WTC11 (cell line): ENCODE measurements around the gene SYT1. TPM values are rescaled to one million over a fixed set of nuclear protein-coding genes. Genes with fewer than 3 reads are reported as not detected.

Experiments
- ATAC-seq: fragments of 200-7000 bp; cut with Tn5 transposase; 2 replicates; pipeline ENCODE4 v1.10.0; 2021; ENCODE audit warnings: mild to moderate bottlenecking, moderate library complexity
- CTCF ChIA-PET: fragments of 300-600 bp; sonication (Branson Sonifier 250); formaldehyde crosslinking; loops from one replicate; lab custom pipeline; 2021; ENCODE audit warnings: antibody characterized with exemption; lab: Charles Lee
- POLR2A ChIA-PET: fragments of 350-600 bp; sonication (Branson Sonifier 250); formaldehyde crosslinking; loops from one replicate; lab custom pipeline; 2021; ENCODE audit warnings: antibody characterized with exemption; lab: Charles Lee
- DNase-seq: peaks from one replicate; pipeline ENCODE4 v3.0.0; 2021; ENCODE audit warnings: low spot score
- H3K27ac Mint-ChIP-seq: 2 replicates; pipeline ENCODE4 v1.8.0; 2021; ENCODE audit warnings: mixed read lengths
- H3K27me3 Mint-ChIP-seq: 2 replicates; pipeline ENCODE4 v1.8.0; 2021; ENCODE audit warnings: low read depth, mild to moderate bottlenecking, moderate library complexity, mixed read lengths
- H3K36me3 Mint-ChIP-seq: 2 replicates; pipeline ENCODE4 v1.8.0; 2021; ENCODE audit warnings: mixed read lengths
- H3K4me1 Mint-ChIP-seq: 2 replicates; pipeline ENCODE4 v1.8.0; 2022; ENCODE audit warnings: mixed read lengths
- H3K4me3 Mint-ChIP-seq: 2 replicates; pipeline ENCODE4 v1.8.0; 2021; ENCODE audit warnings: mild to moderate bottlenecking, moderate library complexity, mixed read lengths
- H3K9me3 Mint-ChIP-seq: 2 replicates; pipeline ENCODE4 v1.8.0; 2021; ENCODE audit warnings: mixed read lengths
- AR ChIP-seq: fragments of 250-450 bp; sonication (Bioruptor Pico); IDR thresholded peaks from 2 replicates; pipeline ENCODE4 v1.9.0; 2021; ENCODE audit warnings: mild to moderate bottlenecking
- ATF2 ChIP-seq: sonication (generic); formaldehyde crosslinking; IDR thresholded peaks from 2 replicates; pipeline ENCODE4 v1.8.1; 2022; ENCODE audit warnings: low read depth, missing genetic modification reagents, borderline replicate concordance
- ATF6 ChIP-seq: sonication (generic); formaldehyde crosslinking; IDR thresholded peaks from 2 replicates; pipeline ENCODE4 v1.8.1; 2023; ENCODE audit warnings: mild to moderate bottlenecking, missing genetic modification reagents
- CBFB ChIP-seq: sonication (generic); formaldehyde crosslinking; IDR thresholded peaks from 2 replicates; pipeline ENCODE4 v1.8.1; 2022; ENCODE audit warnings: mild to moderate bottlenecking, low read depth, missing genetic modification reagents
- CREM ChIP-seq: sonication (generic); formaldehyde crosslinking; IDR thresholded peaks from 2 replicates; pipeline ENCODE4 v1.8.1; 2022; ENCODE audit warnings: mild to moderate bottlenecking, missing genetic modification reagents, moderate library complexity
- E2F1 ChIP-seq: sonication (generic); formaldehyde crosslinking; IDR thresholded peaks from 2 replicates; pipeline ENCODE4 v1.8.0; 2022; ENCODE audit warnings: mild to moderate bottlenecking, missing genetic modification reagents
- E2F4 ChIP-seq: sonication (generic); formaldehyde crosslinking; IDR thresholded peaks from 2 replicates; pipeline ENCODE4 v1.8.1; 2022; ENCODE audit warnings: low read depth, mild to moderate bottlenecking, moderate library complexity, missing genetic modification reagents, borderline replicate concordance
- ELF4 ChIP-seq: sonication (generic); formaldehyde crosslinking; IDR thresholded peaks from 2 replicates; pipeline ENCODE4 v1.8.1; 2022; ENCODE audit warnings: low read depth, mild to moderate bottlenecking, moderate library complexity, missing genetic modification reagents
- MAX ChIP-seq: sonication (generic); formaldehyde crosslinking; IDR thresholded peaks from 2 replicates; pipeline ENCODE4 v1.8.0; 2022; ENCODE audit warnings: mild to moderate bottlenecking, missing genetic modification reagents
- NR1H2 ChIP-seq: sonication (generic); formaldehyde crosslinking; IDR thresholded peaks from 2 replicates; pipeline ENCODE4 v1.9.0; 2021; ENCODE audit warnings: mild to moderate bottlenecking, moderate library complexity, missing genetic modification reagents
- TEAD1 ChIP-seq: sonication (generic); formaldehyde crosslinking; IDR thresholded peaks from 2 replicates; pipeline ENCODE4 v1.8.0; 2022; ENCODE audit warnings: mild to moderate bottlenecking, missing genetic modification reagents
- TP53 ChIP-seq: sonication (generic); formaldehyde crosslinking; IDR thresholded peaks from 2 replicates; pipeline ENCODE4 v1.8.1; 2023; ENCODE audit warnings: mild to moderate bottlenecking, missing genetic modification reagents
- ZNF219 ChIP-seq: sonication (generic); formaldehyde crosslinking; IDR thresholded peaks from 2 replicates; pipeline ENCODE4 v1.8.0; 2023; ENCODE audit warnings: missing genetic modification reagents, mild to moderate bottlenecking, borderline replicate concordance
- ZNF317 ChIP-seq: sonication (generic); formaldehyde crosslinking; IDR thresholded peaks from 2 replicates; pipeline ENCODE4 v1.8.1; 2023; ENCODE audit warnings: low read depth, mild to moderate bottlenecking, moderate library complexity, missing genetic modification reagents, borderline replicate concordance
- ZNF396 ChIP-seq: fragments of 250-450 bp; sonication (Bioruptor Pico); IDR thresholded peaks from 2 replicates; pipeline ENCODE4 v1.8.0; 2021; ENCODE audit warnings: mild to moderate bottlenecking, moderate library complexity, borderline replicate concordance
- ZNF425 ChIP-seq: fragments of 250-450 bp; sonication (Bioruptor Pico); conservative IDR thresholded peaks from 2 replicates; pipeline ENCODE4 v1.9.0; 2021; ENCODE audit warnings: mild to moderate bottlenecking
- ZNF671 ChIP-seq: fragments of 250-450 bp; sonication (Bioruptor Pico); IDR thresholded peaks from 2 replicates; pipeline ENCODE4 v1.8.0; 2021; ENCODE audit warnings: mild to moderate bottlenecking
- total RNA-seq: library from RNA; stranded (reverse); gene quantifications from 3 replicates; pipeline ENCODE4 v1.2.3, GENCODE V29; 2021

Gene SYT1
- total RNA-seq, 1 experiment from 2014 or later: 45.2 TPM

- no peak for TF ChIP-seq ATF6 (CRISPR knock-in tag)
- TF ChIP-seq ZNF219 (CRISPR knock-in tag): no peak
- TF ChIP-seq ZNF396 (CRISPR knock-in tag): no peak
- TF ChIP-seq TEAD1: no peak
- no peak for TF ChIP-seq NR1H2 (CRISPR knock-in tag)
- TF ChIP-seq ZNF317: no peak
- TF ChIP-seq E2F4 (CRISPR knock-in tag): no peak
- TF ChIP-seq AR (CRISPR knock-in tag): no peak
These were observed 156.4 kb downstream of the SYT1 start (continued) for GRCh38 chr12:79021021-79021420.

- no peak for ATAC-seq
- POLR2A ChIA-PET: no interaction called here
- TF ChIP-seq CBFB (CRISPR knock-in tag): no peak
- TF ChIP-seq MAX (CRISPR knock-in tag): no peak
- TF ChIP-seq ELF4: no peak
- no peak for TF ChIP-seq AR (CRISPR knock-in tag)
- no peak for TF ChIP-seq E2F1
These were observed 158.7 kb downstream of the SYT1 start for GRCh38 chr12:79023261-79023660.

GRCh38 chr12:79023784-79024183 is 159.2 kb downstream of the SYT1 start:
- ATAC-seq: no peak
- no peaks in the 10 kb centered on the region for H3K27me3 Mint-ChIP-seq
- ChIA-PET CTCF (no interaction called here), POLR2A (no interaction called here)
- no peak for DNase-seq
- peaks cover 5% of the 10 kb centered on the region for H3K4me1 Mint-ChIP-seq
- H3K4me3 Mint-ChIP-seq: no peak overlapping the region
- no peaks in the 10 kb centered on the region for H3K36me3 Mint-ChIP-seq
- no peaks in the 10 kb centered on the region for H3K9me3 Mint-ChIP-seq
- 0 out of 2 replicates have a peak overlapping the region, but pooled peaks have one; percentile 0 for H3K27ac Mint-ChIP-seq
- TF ChIP-seq ZNF671 (CRISPR knock-in tag): no peak
- TF ChIP-seq ATF2 (CRISPR knock-in tag): no peak
- no peak for TF ChIP-seq ZNF425 (CRISPR knock-in tag)
- no peak for TF ChIP-seq TP53 (CRISPR knock-in tag)
- TF ChIP-seq CREM (CRISPR knock-in tag): no peak
- TF ChIP-seq ATF6 (CRISPR knock-in tag): no peak

More at GRCh38 chr12:79023261-79023660, 158.7 kb downstream of the SYT1 start:
- Mint-ChIP-seq H3K27me3 (no peaks in the 10 kb centered on the region), H3K9me3 (no peaks in the 10 kb centered on the region), H3K4me3 (no peak overlapping the region), H3K27ac (no peak overlapping the region), H3K4me1 (peaks cover 5% of the 10 kb centered on the region), H3K36me3 (no peaks in the 10 kb centered on the region)
- CTCF ChIA-PET: no interaction called here
- DNase-seq: no peak
